ENCODE measurements around the gene TMC6. TPM values are rescaled to one million over a fixed set of nuclear protein-coding genes. Genes with fewer than 3 reads are reported as not detected.

Gene TMC6
- total RNA-seq, 2 donors from 2014 or later, result 21.0 to 32.3 TPM

GRCh38 chr17:78122931-78123249 lies 5.7 kb downstream of the TMC6 start:
- Histone ChIP-seq H3K36me3 (replicated peaks in 1 of 2; ENCODE audit: insufficient read depth in 1 of 2, low read depth in 2 of 2) (peaks cover 0 to 5% of the 10 kb centered on the region in 2 donors), H3K4me1 (peaks cover 18% of the 10 kb centered on the region), H3K9me3 (no peaks in the 10 kb centered on the region), H3K27me3 (no peaks in the 10 kb centered on the region), H3K27ac (no peak overlapping the region), H3K4me3 (no peak overlapping the region)
- DNase-seq (no peak), ATAC-seq (no peak)
- intact Hi-C loops (cut with DNase I), result no loop called here
- 88 to 97% methylated on average over 4 of the region's 4 CpGs for WGBS, 2 donors
- no peak for TF ChIP-seq POLR2A (IDR thresholded peaks at IDR 0.05)
- TF ChIP-seq, protein P1, sequence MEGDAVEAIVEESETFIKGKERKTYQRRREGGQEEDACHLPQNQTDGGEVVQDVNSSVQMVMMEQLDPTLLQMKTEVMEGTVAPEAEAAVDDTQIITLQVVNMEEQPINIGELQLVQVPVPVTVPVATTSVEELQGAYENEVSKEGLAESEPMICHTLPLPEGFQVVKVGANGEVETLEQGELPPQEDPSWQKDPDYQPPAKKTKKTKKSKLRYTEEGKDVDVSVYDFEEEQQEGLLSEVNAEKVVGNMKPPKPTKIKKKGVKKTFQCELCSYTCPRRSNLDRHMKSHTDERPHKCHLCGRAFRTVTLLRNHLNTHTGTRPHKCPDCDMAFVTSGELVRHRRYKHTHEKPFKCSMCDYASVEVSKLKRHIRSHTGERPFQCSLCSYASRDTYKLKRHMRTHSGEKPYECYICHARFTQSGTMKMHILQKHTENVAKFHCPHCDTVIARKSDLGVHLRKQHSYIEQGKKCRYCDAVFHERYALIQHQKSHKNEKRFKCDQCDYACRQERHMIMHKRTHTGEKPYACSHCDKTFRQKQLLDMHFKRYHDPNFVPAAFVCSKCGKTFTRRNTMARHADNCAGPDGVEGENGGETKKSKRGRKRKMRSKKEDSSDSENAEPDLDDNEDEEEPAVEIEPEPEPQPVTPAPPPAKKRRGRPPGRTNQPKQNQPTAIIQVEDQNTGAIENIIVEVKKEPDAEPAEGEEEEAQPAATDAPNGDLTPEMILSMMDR (IDR thresholded peaks at IDR 0.05), result no peak

DNA sequence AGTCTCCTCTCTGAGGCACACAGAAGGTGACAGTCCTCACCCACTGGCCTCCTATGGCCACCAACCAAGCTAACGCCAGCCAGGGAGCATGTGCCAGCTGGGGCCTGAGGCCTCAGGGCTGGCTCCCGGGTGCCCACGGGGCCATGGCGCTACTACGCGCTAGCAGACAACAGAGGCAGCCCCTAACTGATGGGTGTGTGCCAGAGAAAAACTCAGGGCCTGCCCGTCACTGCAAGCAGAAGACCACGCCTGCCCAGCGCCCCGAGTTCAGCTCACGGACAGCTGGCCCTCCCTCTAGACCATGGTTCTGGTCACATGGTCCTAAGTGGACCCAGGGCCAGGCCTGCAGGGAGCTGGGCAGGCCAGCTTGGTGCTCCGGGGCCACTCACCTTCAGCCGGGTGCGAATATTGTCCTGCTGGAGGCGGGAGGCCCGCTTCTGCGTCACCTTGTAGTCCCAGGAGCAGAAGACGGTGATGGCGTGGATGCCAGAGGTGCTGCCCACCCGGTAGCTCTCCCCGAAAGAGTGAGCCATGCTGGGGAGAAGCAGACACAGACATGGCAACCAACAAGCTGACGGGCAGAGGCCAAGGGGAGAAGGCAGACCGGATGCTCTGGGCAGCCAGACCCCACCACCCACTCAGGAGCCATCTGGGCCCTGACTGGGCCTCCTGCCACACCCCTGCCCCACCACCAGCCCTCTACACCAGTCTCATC lies 6.2 kb downstream of the TMC6 start:
- Histone ChIP-seq H3K36me3 (replicated peaks in 1 of 2; ENCODE audit: insufficient read depth in 1 of 2, low read depth in 2 of 2) (peaks cover 0 to 5% of the 10 kb centered on the region in 2 donors), H3K4me3 (no peak overlapping the region), H3K27me3 (no peaks in the 10 kb centered on the region), H3K27ac (no peak overlapping the region), H3K9me3 (no peaks in the 10 kb centered on the region), H3K4me1 (peaks cover 18% of the 10 kb centered on the region)
- ATAC-seq (no peak), DNase-seq (no peak)
- TF ChIP-seq POLR2A (IDR thresholded peaks at IDR 0.05), result no peak
- TF ChIP-seq, protein P1 (IDR thresholded peaks at IDR 0.05), result no peak
- intact Hi-C loops (cut with DNase I), result no loop called here
- 86 to 93% methylated on average over 9 to 22 of the region's 23 CpGs for WGBS, 2 donors

- TF ChIP-seq POLR2A (IDR thresholded peaks at IDR 0.05), result no peak
- TF ChIP-seq, protein P1 (IDR thresholded peaks at IDR 0.05), result no peak
- Histone ChIP-seq H3K36me3 (replicated peaks in 1 of 2; ENCODE audit: insufficient read depth in 1 of 2, low read depth in 2 of 2) (peaks cover 0 to 5% of the 10 kb centered on the region in 2 donors), H3K27ac (no peak overlapping the region), H3K27me3 (no peaks in the 10 kb centered on the region), H3K4me3 (no peak overlapping the region), H3K9me3 (no peaks in the 10 kb centered on the region), H3K4me1 (peaks cover 18% of the 10 kb centered on the region)
- ATAC-seq, result no peak
- DNase-seq, result no peak
- 60 to 92% methylated on average over 2 to 8 of the region's 11 CpGs for WGBS, 2 donors
- intact Hi-C loops (cut with DNase I), result no loop called here
These were observed 6.7 kb downstream of the TMC6 start for GRCh38 chr17:78121801-78122215.

GRCh38 chr17:78120971-78121800 lies 7.4 kb downstream of the TMC6 start:
- no peak for TF ChIP-seq POLR2A (IDR thresholded peaks at IDR 0.05)
- TF ChIP-seq, protein P1 (IDR thresholded peaks at IDR 0.05), result no peak
- H3K4me3 ChIP-seq, result no peak overlapping the region
- H3K27ac ChIP-seq, result no peak overlapping the region
- peaks cover 14% of the 10 kb centered on the region for H3K4me1 ChIP-seq
- H3K9me3 ChIP-seq, result no peaks in the 10 kb centered on the region
- intact Hi-C loops (cut with DNase I), result no loop called here
- peaks cover 0 to 5% of the 10 kb centered on the region in 2 donors for H3K36me3 ChIP-seq (replicated peaks in 1 of 2; ENCODE audit: insufficient read depth in 1 of 2, low read depth in 2 of 2)
- WGBS, 2 donors, result 76 to 92% methylated on average over 14 to 35 of the region's 35 CpGs
- no peak for DNase-seq
- no peak for ATAC-seq
- H3K27me3 ChIP-seq, result no peaks in the 10 kb centered on the region
